GM18870 (cell line): Measurements from ENCODE around the gene ZNF444.

Experiments used
- ATAC-seq: cut with Tn5 transposase; IDR thresholded peaks from one replicate; pipeline ENCODE4 v1.9.1; 2021; ENCODE audit warnings: moderate library complexity; ENCODE audit not compliant: unreplicated experiment

ZNF444 gene

DNA sequence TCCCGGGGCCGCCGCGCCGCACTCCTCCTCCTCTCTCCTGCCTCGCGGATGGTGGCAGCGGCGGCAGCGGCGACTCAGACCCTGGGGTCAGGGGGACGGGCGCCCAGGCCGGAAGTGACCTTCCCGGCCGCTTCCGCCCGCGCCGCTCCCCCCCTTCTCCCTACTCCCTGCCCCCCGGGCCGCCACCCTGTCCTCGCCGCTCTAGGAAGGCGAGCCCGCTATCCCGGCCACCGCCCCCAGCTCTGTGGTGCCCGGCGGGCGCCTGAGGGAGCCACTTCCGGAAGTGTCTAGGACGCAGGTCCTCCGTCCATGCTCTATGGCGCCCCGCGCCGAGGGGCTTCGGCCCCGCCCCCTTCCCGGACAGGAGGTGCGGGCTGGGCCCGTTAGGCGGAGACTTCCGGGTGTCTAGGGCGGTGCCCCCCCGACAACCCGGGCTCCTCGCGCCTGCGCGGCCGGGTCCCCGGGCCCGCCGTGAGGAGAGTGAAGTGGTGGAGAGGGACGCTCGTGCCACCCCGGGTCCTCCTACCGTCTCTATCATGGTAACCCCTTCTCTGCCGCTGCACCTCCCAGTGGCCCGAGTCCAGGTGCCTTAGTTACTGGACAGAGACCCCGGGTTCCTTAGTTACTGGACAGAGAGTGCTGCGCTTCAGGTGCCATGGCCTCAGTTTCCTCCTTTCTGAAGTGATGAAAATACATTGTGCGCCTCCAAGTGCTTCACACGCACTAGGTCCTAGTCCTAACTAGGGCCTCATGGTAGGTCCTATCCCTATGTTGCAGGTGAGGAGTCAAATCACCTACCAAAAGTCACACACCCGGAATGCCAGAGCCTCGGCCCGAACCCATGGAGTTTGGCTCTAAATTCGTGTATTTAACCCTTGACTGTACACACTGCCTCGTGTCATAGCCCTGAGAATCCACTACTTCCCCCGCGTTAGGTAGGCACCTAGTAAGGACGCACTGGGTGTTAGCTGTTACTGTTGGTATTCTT, 19.6 kb upstream of the ZNF444 start, which contains the start of gene ZNF787:
TSS of gene ZNF787 (minus strand) at position 116 of the 988 bp plus-strand sequence. CDS start 18,078 bp downstream, outside the sequence.
- ATAC-seq: peak; percentile 78

DNA sequence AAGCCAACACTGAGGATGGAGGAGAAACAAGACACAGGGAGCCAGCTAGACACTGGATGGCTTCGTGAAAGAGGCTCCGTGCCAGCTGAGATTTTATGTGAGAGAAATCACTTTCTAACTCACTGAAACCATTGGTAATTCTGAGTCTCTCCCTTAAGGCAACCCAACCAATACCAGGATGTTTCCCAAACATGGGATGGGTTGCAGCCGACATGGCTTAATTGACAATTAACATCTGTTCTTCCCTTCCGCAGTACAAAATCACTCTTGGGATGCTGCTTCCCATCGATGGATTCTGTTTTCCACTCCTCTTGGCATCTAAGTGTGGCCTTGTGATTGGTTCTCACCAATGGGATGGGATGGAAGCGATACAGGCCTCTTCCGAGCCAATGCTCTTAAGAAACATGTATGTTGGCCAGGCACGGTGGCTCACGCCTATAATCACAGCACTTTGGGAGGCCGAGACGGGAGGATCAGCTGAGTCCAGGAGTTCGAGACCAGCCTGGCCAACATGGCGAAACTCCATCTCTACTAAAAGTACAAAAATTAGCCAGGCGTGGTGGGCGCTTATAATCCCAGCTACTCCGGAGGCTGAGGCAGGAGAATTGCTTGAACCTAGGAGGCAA, 17.7 kb upstream of the ZNF444 start:
- ATAC-seq: no peak

DNA sequence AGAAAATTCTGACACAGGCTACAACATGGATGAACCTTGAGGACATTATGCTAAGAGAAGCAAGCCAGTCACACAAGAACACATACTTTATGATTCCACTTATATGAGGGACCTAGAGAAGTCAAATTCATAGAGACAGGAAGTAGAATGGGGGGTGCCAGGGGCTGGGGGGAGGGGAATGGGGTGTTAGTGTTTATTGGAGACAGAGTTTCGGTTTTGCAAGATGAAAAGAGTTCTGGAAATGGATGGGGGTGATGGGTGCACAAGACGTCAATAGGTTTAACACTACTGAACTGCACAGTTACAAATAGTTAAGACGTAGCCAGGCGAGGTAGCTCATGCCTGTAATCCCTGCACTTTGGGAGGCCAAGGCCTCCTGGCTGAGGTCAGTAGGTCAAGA, 16.5 kb upstream of the ZNF444 start:
- ATAC-seq: no peak

DNA sequence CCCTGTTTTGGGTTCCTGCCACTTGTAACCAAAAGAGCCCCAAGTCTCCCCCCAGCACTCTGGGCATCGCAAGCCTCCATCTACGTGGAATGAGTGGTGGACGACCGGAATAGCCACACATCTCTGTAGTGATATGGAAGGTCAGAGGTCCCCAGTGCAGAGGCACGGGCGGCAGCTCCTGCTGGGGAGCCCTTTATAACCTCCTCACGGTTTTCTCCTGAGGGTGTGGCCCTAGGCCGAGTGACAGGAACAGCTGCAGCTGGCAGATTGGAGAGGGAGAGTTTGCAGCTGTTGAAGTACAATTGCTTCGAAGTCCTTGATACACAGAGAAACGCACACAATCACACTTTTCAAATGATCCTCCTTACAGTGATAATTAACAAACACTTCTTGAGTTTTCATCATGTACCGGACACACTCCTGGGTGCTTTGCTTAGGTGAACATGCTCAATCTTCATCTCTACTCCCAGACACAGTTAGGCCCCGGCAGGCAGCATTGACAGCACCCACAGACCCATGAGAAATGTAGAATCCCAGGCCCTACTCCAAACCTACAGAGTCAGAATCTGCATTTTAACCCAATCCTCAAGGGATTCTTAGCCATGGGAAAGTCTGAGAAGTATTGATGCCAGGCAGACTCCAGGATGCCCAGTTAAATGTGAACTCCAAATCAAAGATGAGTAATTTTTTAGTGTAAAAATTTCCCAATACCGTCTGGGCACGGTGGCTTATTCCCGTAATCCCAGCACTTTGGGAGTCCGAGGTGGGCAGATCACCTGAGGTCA, 15.1 kb upstream of the ZNF444 start:
- no peak for ATAC-seq

DNA sequence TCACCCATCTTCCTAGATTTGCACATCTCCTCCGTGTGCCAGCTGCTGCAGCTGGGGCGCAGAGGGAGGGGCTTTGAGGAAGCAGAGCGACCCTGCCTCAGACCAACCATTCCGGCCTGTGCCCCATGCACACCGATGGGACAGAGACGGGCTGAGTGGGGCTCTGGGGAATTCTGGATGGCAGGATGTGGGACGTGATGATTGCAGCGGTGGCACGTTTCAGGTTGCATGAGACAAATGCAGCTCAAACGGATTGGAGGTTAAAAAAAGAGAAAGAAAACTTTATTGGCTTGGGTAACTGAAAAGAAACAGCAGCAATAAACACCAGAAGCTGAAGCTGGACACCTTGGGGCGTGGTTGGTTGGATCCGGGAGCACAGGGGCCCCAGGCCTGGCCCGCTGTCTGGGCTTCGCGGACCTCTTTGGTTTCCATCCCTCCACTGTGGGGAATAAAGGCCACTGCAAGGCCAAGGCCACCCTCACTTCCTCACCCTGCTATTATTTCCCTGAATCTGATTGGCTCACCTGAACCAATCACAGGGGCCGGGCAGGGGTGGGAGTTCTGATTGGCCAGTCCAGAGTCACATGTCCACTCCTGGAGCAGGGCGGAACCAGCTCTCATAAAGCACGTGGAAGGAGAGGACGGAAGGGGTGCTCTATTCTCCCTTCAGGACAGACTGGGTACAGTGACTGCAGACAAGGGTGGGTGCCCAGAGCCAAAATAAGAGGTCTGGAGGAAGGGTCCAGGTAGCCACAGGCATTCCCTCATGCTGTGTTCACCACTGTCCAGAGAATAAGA, 13.9 kb upstream of the ZNF444 start:
- ATAC-seq: no peak

DNA sequence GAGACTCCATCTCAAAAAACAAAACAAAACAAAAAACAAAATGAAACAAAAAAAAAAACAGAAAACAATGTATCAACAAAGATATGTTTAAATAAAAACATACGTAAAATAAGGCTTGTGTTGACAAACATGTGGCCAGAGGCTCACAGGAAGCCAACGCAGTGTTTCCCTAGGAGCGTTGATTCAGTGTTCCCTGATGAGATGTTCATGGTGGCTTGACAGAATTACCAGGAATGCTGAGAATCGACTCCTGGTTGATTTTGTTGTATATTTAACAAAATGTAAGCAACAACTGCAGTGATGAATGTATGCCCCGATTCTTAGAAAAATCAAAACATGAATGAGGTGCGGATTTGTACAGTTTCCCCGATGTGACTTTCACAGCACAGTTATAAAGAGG, 11.1 kb upstream of the ZNF444 start:
- ATAC-seq: no peak

DNA sequence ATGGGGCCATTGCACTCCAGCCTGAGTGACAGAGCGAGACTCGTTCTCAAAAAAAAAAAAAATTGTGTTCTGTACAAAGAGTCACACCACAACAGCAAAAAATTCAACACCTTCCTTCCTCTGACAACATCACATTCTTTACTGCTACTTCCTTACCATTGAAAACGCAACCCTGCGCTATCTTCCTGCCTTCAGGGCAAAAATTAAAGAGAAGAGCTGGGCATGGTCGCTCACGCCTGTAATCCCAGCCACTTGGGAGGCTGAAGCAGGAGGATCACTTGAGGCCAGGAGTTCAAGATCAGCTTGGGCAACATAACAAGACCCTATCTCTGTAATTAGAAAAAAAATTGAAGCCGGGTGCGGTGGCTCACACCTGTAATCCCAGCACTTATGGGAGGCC, 9.4 kb upstream of the ZNF444 start:
- no peak for ATAC-seq

DNA sequence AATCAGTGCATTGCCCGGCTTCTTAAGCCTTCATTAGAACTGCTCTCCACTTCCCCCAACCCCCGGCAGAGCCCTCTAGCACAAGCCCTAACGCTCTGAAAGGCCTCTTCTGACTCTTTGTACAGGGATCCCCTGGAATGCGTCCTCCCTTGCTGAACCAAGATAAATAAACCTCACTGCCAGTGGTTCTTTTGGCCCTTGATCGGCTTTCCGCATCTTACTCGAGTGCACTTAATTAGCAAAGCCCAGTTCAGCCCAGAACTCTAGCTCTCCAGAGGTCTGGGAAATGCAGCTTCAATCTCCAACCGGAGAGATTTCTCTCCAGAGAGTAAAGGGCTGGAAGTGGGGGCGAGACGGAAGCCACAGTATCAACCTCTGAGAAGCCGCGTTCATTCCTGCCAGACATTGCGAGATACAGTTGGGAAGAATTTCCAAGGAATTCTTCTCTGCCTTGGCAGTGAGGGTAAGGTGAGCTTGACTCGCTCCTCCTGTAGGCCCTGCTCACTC, 8.7 kb upstream of the ZNF444 start:
- no peak for ATAC-seq

DNA sequence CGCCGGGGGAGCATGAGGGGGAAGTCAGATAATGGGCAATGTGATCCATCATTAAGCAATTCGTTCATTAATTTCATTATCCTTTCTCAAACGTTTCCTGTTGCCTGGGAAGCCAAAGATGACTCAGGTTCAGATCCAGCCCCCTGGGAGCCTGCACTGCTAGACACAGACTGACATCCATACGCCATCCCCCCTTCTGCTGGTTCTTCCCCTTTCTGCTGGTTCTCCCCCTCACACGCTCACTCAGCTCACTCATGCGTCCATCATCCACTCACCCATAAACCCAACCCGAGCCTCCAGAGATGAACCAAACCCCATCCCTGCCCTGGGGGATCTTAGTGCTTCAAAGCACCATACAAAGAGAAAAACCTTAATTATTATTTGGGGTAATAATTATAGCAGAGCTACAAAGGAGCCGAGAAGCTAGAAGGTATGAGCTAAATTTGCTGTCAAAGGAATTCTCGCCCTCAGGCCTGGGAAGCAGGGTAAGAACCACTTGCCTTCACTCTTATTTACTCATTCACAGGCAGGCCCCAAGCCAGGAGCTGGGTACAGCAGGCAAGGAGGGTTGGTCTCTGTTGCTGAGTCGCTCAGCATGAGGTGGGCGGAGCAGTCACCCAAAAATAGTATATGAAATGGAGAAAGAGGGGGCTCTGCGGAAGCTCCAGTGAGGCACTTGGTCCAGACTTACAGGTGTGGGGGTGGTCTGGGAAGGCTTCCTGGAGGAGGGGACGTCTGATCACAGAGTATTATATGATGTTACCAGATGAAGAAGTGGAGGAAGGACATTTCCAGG, 7.0 kb upstream of the ZNF444 start:
- no peak for ATAC-seq

DNA sequence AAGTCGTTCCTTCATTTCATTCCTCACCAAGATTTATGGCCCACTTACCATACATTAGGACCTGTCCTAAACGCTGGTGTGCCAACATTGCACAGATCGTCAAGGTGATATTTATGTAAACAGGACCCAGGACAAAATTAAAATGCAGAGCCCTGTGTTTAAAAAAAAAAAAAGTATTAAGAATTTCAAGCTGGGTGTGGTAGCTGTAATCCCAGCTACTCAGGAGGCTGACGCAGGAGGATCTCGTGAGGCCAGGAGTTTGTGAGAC, 6.5 kb upstream of the ZNF444 start:
- ATAC-seq: no peak

DNA sequence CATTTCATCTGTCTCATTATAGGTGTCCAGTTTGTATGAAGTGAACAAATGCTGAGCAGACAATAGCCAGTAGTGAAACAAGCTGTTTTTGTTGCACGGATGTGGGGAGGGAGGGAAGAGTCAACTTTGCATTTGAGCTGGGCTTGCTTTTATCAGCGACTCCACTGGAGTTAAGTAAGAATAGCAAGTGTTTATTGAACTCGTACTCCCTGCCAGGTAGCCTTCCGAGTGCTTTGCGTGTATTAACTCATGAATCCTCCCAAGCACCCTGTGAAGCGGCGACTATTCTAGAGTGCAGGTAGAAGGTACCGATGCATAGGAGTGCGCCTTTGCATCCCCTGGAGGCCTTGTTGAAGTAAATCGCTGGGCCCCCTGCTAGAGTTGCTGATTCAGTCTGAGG, 4.7 kb upstream of the ZNF444 start:
- no peak for ATAC-seq

DNA sequence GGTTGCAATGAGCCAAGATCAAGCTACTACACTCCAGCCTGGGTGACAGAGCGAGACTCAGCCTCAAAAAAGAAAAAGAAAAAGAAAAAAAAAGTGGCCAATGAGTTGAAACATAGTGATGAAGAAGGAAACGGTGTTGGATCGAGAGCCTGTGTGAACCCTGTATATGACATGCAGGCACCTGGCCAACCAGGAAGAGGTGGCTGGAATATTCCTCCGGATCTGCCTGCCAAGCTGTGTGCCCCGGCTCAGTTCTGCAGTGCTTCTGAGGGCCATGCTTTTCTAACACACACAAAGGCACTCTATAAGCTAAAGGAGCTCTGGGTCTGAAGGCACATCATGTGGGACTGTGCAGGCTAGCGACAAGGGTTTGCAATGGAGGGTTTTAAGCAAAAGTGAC, 3.7 kb upstream of the ZNF444 start:
- ATAC-seq: no peak

DNA sequence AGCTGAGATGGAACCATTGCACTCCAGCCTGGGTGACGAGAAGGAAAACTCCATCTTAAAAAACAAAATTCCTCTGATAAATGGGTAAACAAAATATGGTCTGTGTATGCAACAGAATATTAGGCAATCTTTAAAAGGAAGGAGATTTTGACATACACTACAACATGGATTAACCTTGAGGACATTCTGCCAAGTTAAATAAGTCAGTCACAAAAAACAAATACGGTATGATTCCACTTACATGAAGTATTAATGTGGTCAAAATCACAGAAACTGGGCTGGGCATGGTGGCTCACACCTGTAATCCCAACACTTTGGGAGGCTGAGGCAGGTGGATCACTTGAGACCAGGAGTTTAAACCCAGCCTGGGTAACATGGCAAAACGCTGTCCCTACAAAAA, 3.0 kb upstream of the ZNF444 start:
- ATAC-seq: no peak

DNA sequence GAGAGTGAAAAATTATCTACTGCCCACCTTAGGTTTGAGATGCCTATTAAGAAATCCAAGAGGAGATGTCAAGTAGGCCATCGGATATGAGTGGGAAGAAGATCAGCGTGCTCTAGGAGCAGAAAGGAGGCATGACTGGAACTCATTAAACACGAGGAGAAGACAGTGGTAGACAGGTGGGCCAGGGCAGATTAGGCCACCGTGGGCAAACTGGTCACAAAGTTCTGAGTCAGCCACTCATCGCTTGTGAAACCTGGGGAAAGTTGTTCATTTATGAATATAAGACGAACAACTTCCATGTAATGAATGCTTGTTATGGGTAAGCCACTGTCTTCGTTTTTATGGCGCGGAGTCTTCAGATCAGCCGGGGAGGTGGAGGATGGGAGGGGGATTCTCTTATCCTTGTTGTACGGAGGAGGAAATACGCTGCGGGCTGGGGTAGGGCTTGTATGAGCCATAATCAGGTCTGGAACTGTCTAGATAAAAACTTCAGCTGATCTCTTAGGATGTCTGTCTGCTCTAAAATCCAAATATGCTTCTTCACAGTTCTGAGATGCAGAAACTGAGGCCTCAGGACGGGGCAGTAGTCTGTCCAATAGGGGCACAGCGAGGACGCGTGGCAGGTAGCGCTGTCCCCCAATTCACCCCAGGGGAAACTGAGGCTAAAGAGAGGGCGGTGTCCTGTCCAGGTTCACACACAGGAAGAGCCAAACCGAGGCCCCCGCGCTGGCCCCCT, 1.1 kb upstream of the ZNF444 start:
- ATAC-seq: no peak

DNA sequence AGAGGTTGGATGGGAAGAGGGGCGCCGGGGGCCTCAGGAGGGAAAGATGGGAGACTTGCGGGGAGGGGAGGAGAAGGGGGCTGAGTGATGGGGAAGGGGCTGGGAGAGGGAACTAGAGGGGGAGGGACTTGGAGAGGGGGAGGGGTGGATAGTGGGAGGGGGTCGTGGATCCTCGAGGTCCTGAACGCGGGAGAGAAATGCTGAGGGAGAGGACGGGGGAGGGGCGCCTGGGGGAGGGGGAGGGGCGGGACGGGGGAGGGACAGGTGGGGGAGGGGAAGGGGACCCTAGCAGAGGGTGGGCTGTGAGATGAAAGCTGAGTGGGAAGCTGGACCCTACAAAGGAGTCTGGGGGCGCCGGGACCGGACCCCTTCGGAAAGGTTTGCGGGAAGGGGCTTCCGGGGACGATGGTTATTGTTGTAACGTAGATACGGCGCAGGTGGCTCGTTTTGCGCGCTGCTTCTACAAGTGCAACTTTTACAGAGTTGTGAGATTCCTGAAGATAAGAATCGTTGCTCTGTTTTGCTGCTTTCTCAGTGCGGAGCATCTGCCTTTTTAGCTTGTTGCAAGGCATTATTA, 418 bp downstream of the ZNF444 start:
- no peak for ATAC-seq

DNA sequence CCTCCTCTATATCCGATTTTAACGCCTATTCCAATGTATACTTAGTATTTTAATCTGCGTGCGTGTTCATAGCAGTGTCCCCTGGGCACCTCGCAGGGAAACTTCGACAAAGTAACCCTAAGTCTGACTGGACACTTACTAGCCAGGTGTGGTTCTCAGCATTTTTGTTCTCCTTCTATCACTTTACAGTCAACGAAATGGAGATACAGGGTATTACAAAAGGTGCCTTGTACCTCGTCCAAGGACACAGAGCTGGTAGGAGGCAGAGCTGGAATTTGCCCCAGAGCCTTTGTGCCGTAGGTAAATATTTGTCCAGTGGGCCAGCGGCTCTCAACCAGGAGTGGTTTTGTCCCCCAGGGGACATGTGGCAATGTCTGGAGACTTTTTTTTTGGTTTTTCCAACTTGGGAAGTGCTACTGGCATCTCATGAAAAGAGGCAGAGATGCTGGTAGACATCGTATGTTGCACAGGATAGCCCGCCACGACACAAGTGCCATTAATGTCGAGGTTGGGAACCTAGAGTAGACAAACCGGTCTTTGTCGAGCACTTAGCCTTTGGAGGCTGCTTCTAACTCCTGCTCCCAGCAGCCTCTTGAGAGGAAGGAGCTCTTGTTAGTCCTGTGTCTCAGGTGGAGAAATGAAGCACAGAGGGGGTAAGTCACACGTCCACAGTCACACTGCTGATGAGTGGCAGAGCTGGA, 1.1 kb downstream of the ZNF444 start:
- ATAC-seq: no peak

DNA sequence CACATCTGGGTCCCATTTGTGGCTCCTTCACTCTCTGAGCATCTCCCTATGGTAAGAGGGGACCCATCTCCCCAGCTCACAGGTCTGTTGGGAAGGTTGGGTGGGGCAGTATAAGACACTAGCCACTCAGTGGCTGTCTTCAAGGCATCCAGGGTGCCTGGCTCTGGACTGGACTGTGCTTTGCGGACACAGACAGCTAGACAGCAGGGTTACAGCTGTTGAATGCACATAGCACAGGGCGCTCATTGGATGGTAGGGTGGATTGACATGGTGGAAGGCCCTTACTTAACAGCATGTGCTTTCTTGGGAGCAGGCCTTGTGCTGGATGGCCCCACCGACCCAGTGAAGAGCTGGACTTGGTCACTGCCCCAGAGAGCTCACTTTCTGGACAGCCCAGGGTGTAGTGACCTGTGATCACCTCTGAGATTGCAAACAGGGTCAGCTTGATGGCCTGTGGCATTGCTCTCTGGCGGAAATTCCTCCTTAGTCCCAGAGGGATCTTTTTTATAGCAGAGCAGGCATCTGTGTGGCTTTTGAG, 1.9 kb downstream of the ZNF444 start:
- ATAC-seq: no peak

DNA sequence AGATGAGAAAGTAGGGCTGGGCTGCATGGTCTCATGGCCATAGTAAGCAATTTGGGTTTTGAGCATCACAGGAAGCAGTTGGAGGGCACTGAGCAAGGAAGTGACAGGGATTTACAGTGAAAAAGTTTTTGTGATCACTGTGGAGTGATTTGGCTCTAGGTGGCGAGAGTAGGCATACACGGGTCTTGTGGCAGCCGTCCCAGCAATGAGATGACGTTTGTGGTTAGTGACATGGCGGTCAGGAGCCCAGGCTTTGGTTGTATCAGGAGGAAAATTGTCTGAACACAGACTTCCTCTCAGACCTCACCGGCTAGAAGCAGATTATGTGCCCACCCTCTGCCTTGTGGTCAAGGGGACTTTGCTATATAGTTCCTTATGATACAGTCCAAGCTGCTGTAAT, 3.3 kb downstream of the ZNF444 start:
- ATAC-seq: no peak
